H1 (cell line): ENCODE data around the gene CDK5RAP2. TPM values are rescaled to one million over a fixed set of nuclear protein-coding genes. Genes with fewer than 3 reads are reported as not detected.

ENCODE experiments used
- CTCF ChIA-PET: fragments of 300-600 bp; sonication (Branson Sonifier 250); formaldehyde crosslinking; loops from one replicate; lab custom pipeline; 2021; ENCODE audit not compliant: partially characterized antibody; lab: Charles Lee
- POLR2A ChIA-PET: fragments of 300-600 bp; sonication (Branson Sonifier 250); formaldehyde crosslinking; loops from one replicate; lab custom pipeline; 2021; ENCODE audit warnings: inconsistent platforms; ENCODE audit not compliant: partially characterized antibody; lab: Charles Lee
- DNase-seq, 2 experiments: peaks; one replicate each; pipeline versions ENCODE4 v3.0.0 to v3.0.0-alpha.2; 2010 to 2022; ENCODE audit warnings: low spot score in 2 of 2, low read depth in 1 of 2, mixed read lengths in 1 of 2
- FAIRE-seq: peaks from 2 replicates; lab custom pipeline; 2011; peaks lifted over from hg19 to GRCh38; lab: Jason Lieb, UNC
- H2AFZ ChIP-seq: 2 replicates; pipeline ENCODE4 v1.8.1; 2012; ENCODE audit warnings: low read length, inconsistent platforms
- H2AK5ac ChIP-seq: 2 replicates; pipeline ENCODE4 v1.6.1; 2013; ENCODE audit warnings: low read depth, low read length
- H2BK120ac ChIP-seq: replicated peaks from 2 replicates; pipeline ENCODE3; 2013; ENCODE audit warnings: low read depth, low read length, inconsistent platforms
- H2BK12ac ChIP-seq: 2 replicates; pipeline ENCODE4 v1.6.1; 2013; ENCODE audit warnings: low read depth, low read length
- H2BK15ac ChIP-seq: 2 replicates; pipeline ENCODE4 v1.6.1; 2013; ENCODE audit warnings: low read length
- H2BK20ac ChIP-seq: 2 replicates; pipeline ENCODE4 v1.6.1; 2013; ENCODE audit warnings: low read length
- H2BK5ac ChIP-seq: 2 replicates; pipeline ENCODE4 v1.6.1; 2013; ENCODE audit warnings: low read depth, low read length
- H3K14ac ChIP-seq: 2 replicates; pipeline ENCODE4 v1.6.1; 2013; ENCODE audit warnings: inconsistent platforms; ENCODE audit not compliant: insufficient read length
- H3K18ac ChIP-seq: 2 replicates; pipeline ENCODE4 v1.6.1; 2013; ENCODE audit warnings: low read length; ENCODE audit errors: extremely low read depth
- H3K23ac ChIP-seq: 2 replicates; pipeline ENCODE4 v1.6.1; 2013; ENCODE audit warnings: inconsistent platforms; ENCODE audit not compliant: insufficient read length
- H3K23me2 ChIP-seq: 2 replicates; pipeline ENCODE4 v1.6.1; 2013; ENCODE audit warnings: low read depth, low read length
- H3K27ac ChIP-seq: 2 replicates; pipeline ENCODE4 v1.6.1; 2011; ENCODE audit warnings: low read depth, low read length, inconsistent platforms
- H3K27me3 ChIP-seq, 4 experiments: replicated peaks in 1 of 4; 1 replicate in 1 of 4; 2 replicates in 3 of 4; pipeline versions ENCODE4 v1.6.1 to v1.8.1; 2011 to 2013; ENCODE audit warnings: low read length in 3 of 4, mild to moderate bottlenecking in 3 of 4, inconsistent platforms in 2 of 4, mixed read lengths in 2 of 4, moderate library complexity in 1 of 4; ENCODE audit not compliant: control insufficient read depth in 3 of 4, insufficient read depth in 3 of 4; ENCODE audit errors: extremely low read depth in 1 of 4
- H3K36me3 ChIP-seq, 4 experiments: 2 replicates each; pipeline versions ENCODE4 v1.6.1 to v1.8.1; 2011 to 2013; ENCODE audit warnings: mild to moderate bottlenecking in 4 of 4, low read length in 3 of 4, moderate library complexity in 2 of 4, control low read depth in 1 of 4, inconsistent platforms in 1 of 4; ENCODE audit not compliant: insufficient read depth in 4 of 4, control insufficient read depth in 2 of 4
- H3K4ac ChIP-seq: replicated peaks from 2 replicates; pipeline ENCODE3; 2013; ENCODE audit warnings: low read length, low read depth, mixed read lengths, inconsistent platforms; ENCODE audit not compliant: insufficient read length
- H3K4me1 ChIP-seq, 4 experiments: replicated peaks in 1 of 4; 1 replicate in 1 of 4; 2 replicates in 3 of 4; pipeline versions ENCODE4 v1.6.1 to v1.8.1; 2011 to 2013; ENCODE audit warnings: low read length in 3 of 4, inconsistent platforms in 2 of 4, mixed read lengths in 1 of 4; ENCODE audit not compliant: insufficient read depth in 4 of 4, control insufficient read depth in 3 of 4
- H3K4me2 ChIP-seq, 2 experiments: 2 replicates each; pipeline versions ENCODE4 v1.6.1 to v1.8.1; 2011 to 2013; ENCODE audit warnings: low read depth in 2 of 2, low read length in 2 of 2, control low read depth in 1 of 2, inconsistent platforms in 1 of 2, mild to moderate bottlenecking in 1 of 2; ENCODE audit not compliant: insufficient read depth in 1 of 2
- H3K4me3 ChIP-seq, 4 experiments: fragments of 200-600, 300-600 bp in 1 of 4; sonication (generic), shearing (Covaris generic), sonication (Bioruptor Twin) in 1 of 4; 2 replicates each; pipeline versions ENCODE4 v1.5.1 to v1.8.1; 2011 to 2016; ENCODE audit warnings: low read length in 4 of 4, low read depth in 3 of 4, control low read depth in 2 of 4, inconsistent platforms in 2 of 4, mild to moderate bottlenecking in 2 of 4, mixed read lengths in 1 of 4, moderate library complexity in 1 of 4; ENCODE audit not compliant: insufficient read depth in 2 of 4; ENCODE audit errors: extremely low read depth in 1 of 4
- H3K56ac ChIP-seq: replicated peaks from 2 replicates; pipeline ENCODE3; 2013; ENCODE audit warnings: low read depth, mild to moderate bottlenecking, mixed read lengths, low read length, inconsistent platforms; ENCODE audit not compliant: insufficient read length
- H3K79me1 ChIP-seq: 2 replicates; pipeline ENCODE4 v1.6.1; 2013; ENCODE audit warnings: low read depth, low read length, control low read depth
- H3K79me2 ChIP-seq, 2 experiments: 2 replicates each; pipeline versions ENCODE4 v1.6.1 to v1.8.1; 2012 to 2013; ENCODE audit warnings: low read length in 2 of 2, mild to moderate bottlenecking in 2 of 2, inconsistent platforms in 1 of 2; ENCODE audit not compliant: insufficient read depth in 2 of 2, control insufficient read depth in 1 of 2
- H3K9ac ChIP-seq, 4 experiments: replicated peaks in 1 of 4; 1 replicate in 1 of 4; 2 replicates in 3 of 4; pipeline versions ENCODE4 v1.6.1 to v1.8.1; 2011 to 2013; ENCODE audit warnings: low read depth in 3 of 4, low read length in 3 of 4, control low read depth in 2 of 4, mild to moderate bottlenecking in 2 of 4, moderate library complexity in 2 of 4, inconsistent platforms in 1 of 4; ENCODE audit errors: extremely low read depth in 1 of 4
- H3K9me3 ChIP-seq, 2 experiments: 2 replicates each; pipeline versions ENCODE4 v1.6.1 to v1.8.1; 2012 to 2013; ENCODE audit warnings: mild to moderate bottlenecking in 2 of 2, moderate library complexity in 2 of 2, control low read depth in 1 of 2, inconsistent platforms in 1 of 2, low read depth in 1 of 2, low read length in 1 of 2, mixed read lengths in 1 of 2; ENCODE audit not compliant: insufficient read depth in 2 of 2
- H4K20me1 ChIP-seq, 2 experiments: replicated peaks in 1 of 2; 2 replicates each; pipeline versions ENCODE3 to v1.8.1; 2011 to 2013; ENCODE audit warnings: inconsistent platforms in 2 of 2, low read length in 2 of 2, mild to moderate bottlenecking in 1 of 2; ENCODE audit not compliant: insufficient read depth in 2 of 2, control insufficient read depth in 1 of 2
- H4K5ac ChIP-seq: 2 replicates; pipeline ENCODE4 v1.6.1; 2013; ENCODE audit warnings: low read length, low read depth, mixed read lengths, inconsistent platforms; ENCODE audit not compliant: insufficient read length
- H4K8ac ChIP-seq: 2 replicates; pipeline ENCODE4 v1.8.0; 2013; ENCODE audit warnings: mild to moderate bottlenecking, moderate library complexity, low read length, inconsistent platforms; ENCODE audit not compliant: insufficient read depth; ENCODE audit errors: extremely low read depth
- H4K91ac ChIP-seq: replicated peaks from 2 replicates; pipeline ENCODE3; 2013; ENCODE audit warnings: low read length, mixed read lengths, inconsistent platforms; ENCODE audit not compliant: insufficient read length
- BRCA1 ChIP-seq: IDR thresholded peaks from 2 replicates; pipeline ENCODE4 v1.6.1; 2012; ENCODE audit warnings: low read depth, low read length, improper control_type of control experiment
- CEBPB ChIP-seq: IDR thresholded peaks from 2 replicates; pipeline ENCODE4 v1.6.1; 2012; ENCODE audit warnings: low read depth, low read length
- E2F6 ChIP-seq: IDR thresholded peaks from 2 replicates; pipeline ENCODE4 v1.6.1; 2012; ENCODE audit warnings: inconsistent platforms
- EZH2 ChIP-seq: fragments of 200-600 bp; sonication (generic); IDR thresholded peaks from 2 replicates; pipeline ENCODE4 v1.7.1; 2012; ENCODE audit warnings: low read depth, mild to moderate bottlenecking, moderate library complexity, low read length, inconsistent platforms; ENCODE audit not compliant: severe bottlenecking
- KDM4A ChIP-seq: IDR thresholded peaks from one replicate; pipeline ENCODE4 v1.7.1; 2012; ENCODE audit warnings: low read depth, mild to moderate bottlenecking, moderate library complexity, low read length, inconsistent platforms; ENCODE audit not compliant: severe bottlenecking
- KDM5A ChIP-seq: fragments of 200-600 bp; IDR thresholded peaks from 2 replicates; pipeline ENCODE4 v1.7.1; 2012; ENCODE audit warnings: mild to moderate bottlenecking, low read length, inconsistent platforms, mixed read lengths
- POLR2AphosphoS5 ChIP-seq: IDR thresholded peaks from 2 replicates; pipeline ENCODE4 v1.6.1; 2011; ENCODE audit warnings: low read depth, low read length
- RFX5 ChIP-seq: IDR thresholded peaks from 2 replicates; pipeline ENCODE4 v1.6.1; 2011; ENCODE audit warnings: low read depth, low read length, improper control_type of control experiment, borderline replicate concordance
- SAP30 ChIP-seq: fragments of 300-600 bp; sonication (generic); IDR thresholded peaks from 2 replicates; pipeline ENCODE4 v1.7.1; 2012; ENCODE audit warnings: low read length, moderate library complexity, mild to moderate bottlenecking, inconsistent platforms; ENCODE audit not compliant: insufficient read depth, insufficient replicate concordance
- SIRT6 ChIP-seq: IDR thresholded peaks from one replicate; pipeline ENCODE4 v1.7.1; 2012; ENCODE audit warnings: low read length, inconsistent platforms
- SIX5 ChIP-seq: IDR thresholded peaks from 2 replicates; pipeline ENCODE4 v1.6.1; 2011; ENCODE audit warnings: mild to moderate bottlenecking, low read depth, low read length
- TAF1 ChIP-seq: IDR thresholded peaks from 2 replicates; pipeline ENCODE4 v1.6.1; 2011; ENCODE audit warnings: mild to moderate bottlenecking, low read depth, low read length
- WGBS, 2 experiments: shearing (Covaris generic) in 1 of 2; methylation state at CpG; one replicate each; pipeline versions ENCODE4 v1.1.6 to v1.1.7; 2013 to 2015; ENCODE audit warnings: low lambda C conversion rate in 2 of 2, mixed read lengths in 2 of 2, inconsistent platforms in 1 of 2, low coverage in 1 of 2, missing lambda C conversion rate in 1 of 2; ENCODE audit not compliant: insufficient replicate concordance in 2 of 2, insufficient coverage in 1 of 2, insufficient read length in 1 of 2; ENCODE audit errors: extremely low coverage in 1 of 2, missing lambda C conversion rate in 1 of 2; 5-methylcytosine and 5-hydroxymethylcytosine counted together
- polyA plus RNA-seq, 7 experiments: library from polyadenylated mRNA; depleted of rRNA in 3 of 7; stranded (reverse) in 5 of 7; unstranded in 2 of 7; fragments of >200 nt in 5 of 7; fragments of 200-250 nt in 2 of 7; gene quantifications; 1 replicate in 5 of 7; 2 replicates in 1 of 7; 4 replicates in 1 of 7; pipeline versions ENCODE4 v1.2.1 to v1.2.3, GENCODE V29; 2011 to 2013; ENCODE audit warnings: missing spikeins in 2 of 7, mixed read lengths in 2 of 7
- total RNA-seq: library from RNA; stranded (reverse); fragmentation: NEBNext Ultra II Directional; extraction: Animal tissue kit (Norgen Biotek cat#: 25700); gene quantifications from 2 replicates; pipeline ENCODE4 v1.2.1, GENCODE V29; 2021

The CDK5RAP2 gene
- total and polyA plus RNA-seq, 2 of the 8 experiments (the other 6 are each of a cell fraction or from before 2014, with no cell fraction given), result 19.8 to 49.4 TPM

GRCh38 chr9:120374817-120375216 is 205.2 kb downstream of the CDK5RAP2 start:
- no peak overlapping the region for H2BK120ac ChIP-seq
- H3K9ac ChIP-seq, result no peak overlapping the region
- H3K79me2 ChIP-seq, result no peaks in the 10 kb centered on the region
- H3K18ac ChIP-seq, result no peak overlapping the region
- H3K9me3 ChIP-seq, result no peaks in the 10 kb centered on the region
- H2BK5ac ChIP-seq, result no peak overlapping the region
- no peak overlapping the region for H3K23ac ChIP-seq
- H3K27ac ChIP-seq, result no peak overlapping the region
- no peaks in the 10 kb centered on the region for H4K20me1 ChIP-seq
- H4K5ac ChIP-seq, result no peak overlapping the region
- no peak overlapping the region for H2AFZ ChIP-seq
- H3K4ac ChIP-seq, result no peak overlapping the region
- H3K79me1 ChIP-seq, result no peaks in the 10 kb centered on the region
- H3K4me1 ChIP-seq, result no peaks in the 10 kb centered on the region
- no peak overlapping the region for H2AK5ac ChIP-seq
- H4K8ac ChIP-seq, result no peak overlapping the region
- H3K4me2 ChIP-seq, result no peak overlapping the region
- no peak overlapping the region for H2BK12ac ChIP-seq
- DNase-seq (no peak), FAIRE-seq (no peak)
- TF ChIP-seq BRCA1 (no peak), RFX5 (no peak), CEBPB (no peak), POLR2AphosphoS5 (no peak), TAF1 (no peak), KDM5A (no peak), KDM4A (no peak), SAP30 (no peak), EZH2 (no peak), E2F6 (no peak), SIX5 (no peak), SIRT6 (no peak)
- no peaks in the 10 kb centered on the region for H3K23me2 ChIP-seq
- H3K27me3 ChIP-seq, result no peaks in the 10 kb centered on the region; a peak in 1 of 7 replicates
- H3K14ac ChIP-seq, result no peak overlapping the region
- no peak overlapping the region for H3K56ac ChIP-seq
- no peak overlapping the region for H3K4me3 ChIP-seq
- H3K36me3 ChIP-seq, result no peaks in the 10 kb centered on the region
- ChIA-PET POLR2A (no interaction called here), CTCF (interaction anchor here (1.6 to 1.8 kb wide), 2 partner anchors 21 to 50 kb away, joined by 3 read pairs; no protein-coding TSS in a partner anchor)
- H2BK20ac ChIP-seq, result no peak overlapping the region
- 88% methylated on average over 14 of the region's 14 CpGs; no CpG with 5 or more reads in 1 of the 2 experiments for WGBS, 2 experiments
- H2BK15ac ChIP-seq, result no peak overlapping the region
- no peak overlapping the region for H4K91ac ChIP-seq
